ENCODE data around the gene NOM1.
"Not testable (repeated sequence)": the region's sequence is repeated elsewhere in the genome, so short reads cannot be mapped to it uniquely, and the experiment has no call there.

Gene NOM1

GRCh38 chr7:156941393-156942182 lies 7.9 kb upstream of the NOM1 start:
- DNase-seq (ENCODE audit: low read depth in 2 of 2), result no peak

- DNase-seq (ENCODE audit: low read depth in 2 of 2), result no peak
Observed at GRCh38 chr7:156942708-156943090, 6.8 kb upstream of the NOM1 start.

GRCh38 chr7:156943091-156944041 lies 6.1 kb upstream of the NOM1 start:
- no peak for DNase-seq (ENCODE audit: low read depth in 2 of 2)

GRCh38 chr7:156944876-156945275 lies 4.6 kb upstream of the NOM1 start:
- no peak for DNase-seq (ENCODE audit: low read depth in 2 of 2)

GRCh38 chr7:156947120-156947843 lies 2.2 kb upstream of the NOM1 start:
- DNase-seq (ENCODE audit: low read depth in 2 of 2), result no peak

GRCh38 chr7:156948361-156948760 lies 1.2 kb upstream of the NOM1 start:
- DNase-seq (ENCODE audit: low read depth in 2 of 2), result no peak

GRCh38 chr7:156950381-156950858 lies 908 bp downstream of the NOM1 start:
- DNase-seq (ENCODE audit: low read depth in 2 of 2), result no peak

- not testable (repeated sequence) for DNase-seq (ENCODE audit: low read depth in 2 of 2)
Observed at GRCh38 chr7:156953215-156953614, 3.7 kb downstream of the NOM1 start.

- DNase-seq (ENCODE audit: low read depth in 2 of 2), result no peak
Observed at GRCh38 chr7:156954941-156955340, 5.4 kb downstream of the NOM1 start.

GRCh38 chr7:156956727-156957126 lies 7.2 kb downstream of the NOM1 start:
- DNase-seq (ENCODE audit: low read depth in 2 of 2), result no peak

- DNase-seq (ENCODE audit: low read depth in 2 of 2), result no peak
Observed at GRCh38 chr7:156962145-156962544, 12.6 kb downstream of the NOM1 start.

GRCh38 chr7:156962897-156963296 lies 13.4 kb downstream of the NOM1 start:
- DNase-seq (ENCODE audit: low read depth in 2 of 2), result no peak

- DNase-seq (ENCODE audit: low read depth in 2 of 2), result no peak
Observed at GRCh38 chr7:156963472-156963871, 14.0 kb downstream of the NOM1 start.

GRCh38 chr7:156964971-156965370 lies 15.5 kb downstream of the NOM1 start:
- DNase-seq (ENCODE audit: low read depth in 2 of 2), result no peak

GRCh38 chr7:156966387-156966786 lies 16.9 kb downstream of the NOM1 start:
- no peak for DNase-seq (ENCODE audit: low read depth in 2 of 2)

- DNase-seq (ENCODE audit: low read depth in 2 of 2), result no peak
Observed at GRCh38 chr7:156968183-156968582, 18.7 kb downstream of the NOM1 start.

- DNase-seq (ENCODE audit: low read depth in 2 of 2), result no peak
Observed at GRCh38 chr7:156969972-156970420, 20.5 kb downstream of the NOM1 start.

GRCh38 chr7:156975620-156976019 lies 26.1 kb downstream of the NOM1 start:
- DNase-seq (ENCODE audit: low read depth in 2 of 2), result no peak

GRCh38 chr7:156979007-156979606 lies 29.6 kb downstream of the NOM1 start:
- DNase-seq (ENCODE audit: low read depth in 2 of 2), result no peak

GRCh38 chr7:156979711-156980110 lies 30.2 kb downstream of the NOM1 start:
- no peak for DNase-seq (ENCODE audit: low read depth in 2 of 2)

- DNase-seq (ENCODE audit: low read depth in 2 of 2), result no peak
Observed at GRCh38 chr7:156984174-156984891, 34.8 kb downstream of the NOM1 start.
